HG02610 (cell line): ENCODE measurements around the gene PAIP2B.
"Not testable (repeated sequence)": the region's sequence is repeated elsewhere in the genome, so short reads cannot be mapped to it uniquely, and the experiment has no call there.

ENCODE experiments used
- ATAC-seq: cut with Tn5 transposase; IDR thresholded peaks from one replicate; pipeline ENCODE4 v1.9.1; 2021; ENCODE audit warnings: mild to moderate bottlenecking, moderate library complexity; ENCODE audit not compliant: unreplicated experiment

PAIP2B gene

GRCh38 chr2:71220743-71221142, 6.2 kb downstream of the PAIP2B start:
- ATAC-seq: no peak

GRCh38 chr2:71216501-71216900, 10.4 kb downstream of the PAIP2B start:
- no peak for ATAC-seq

DNA sequence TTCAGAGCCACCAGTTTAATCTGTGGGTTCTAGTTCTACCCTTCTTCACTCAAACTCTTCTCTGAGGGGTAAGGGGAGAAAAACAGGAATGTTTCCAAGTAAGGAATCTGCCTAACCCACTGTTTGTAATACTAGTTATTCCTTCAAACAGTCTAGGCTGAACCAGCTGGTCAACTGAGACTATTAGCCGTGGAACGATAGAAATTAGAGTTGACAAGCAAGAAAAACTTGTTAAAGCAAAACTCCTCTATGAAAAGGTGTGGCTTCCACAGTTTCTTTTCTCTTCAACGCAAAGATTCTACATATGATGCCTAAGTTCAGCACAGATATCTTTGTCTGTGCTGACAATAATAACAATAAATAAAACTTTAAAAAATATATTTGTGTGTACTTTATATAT, 11.5 kb downstream of the PAIP2B start:
- no peak for ATAC-seq

- no peak for ATAC-seq
Observed at GRCh38 chr2:71212336-71212735, 14.6 kb downstream of the PAIP2B start.

- no peak for ATAC-seq
Observed at GRCh38 chr2:71210292-71210691, 16.6 kb downstream of the PAIP2B start.

DNA sequence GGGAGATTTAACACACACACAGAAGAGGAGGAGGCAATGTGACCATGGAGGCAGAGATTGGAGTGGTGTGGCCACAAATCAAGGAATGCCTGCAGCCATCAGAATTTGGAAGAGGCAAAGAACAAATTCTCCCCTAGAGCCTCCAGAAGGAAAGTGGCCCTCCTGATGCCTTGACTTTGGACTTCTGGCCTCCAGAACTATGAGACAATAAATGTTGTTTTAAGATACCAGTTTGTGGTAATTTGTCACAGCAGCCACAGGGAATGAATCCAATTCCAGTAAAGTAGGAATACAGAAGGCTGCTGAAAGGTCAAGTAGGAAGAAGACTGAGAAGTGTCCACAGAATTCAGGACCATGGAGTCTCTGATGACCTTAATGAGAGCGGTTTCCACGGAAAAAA, 18.1 kb downstream of the PAIP2B start:
- ATAC-seq: no peak

- ATAC-seq: no peak
Observed at GRCh38 chr2:71207601-71208000, 19.3 kb downstream of the PAIP2B start.

DNA sequence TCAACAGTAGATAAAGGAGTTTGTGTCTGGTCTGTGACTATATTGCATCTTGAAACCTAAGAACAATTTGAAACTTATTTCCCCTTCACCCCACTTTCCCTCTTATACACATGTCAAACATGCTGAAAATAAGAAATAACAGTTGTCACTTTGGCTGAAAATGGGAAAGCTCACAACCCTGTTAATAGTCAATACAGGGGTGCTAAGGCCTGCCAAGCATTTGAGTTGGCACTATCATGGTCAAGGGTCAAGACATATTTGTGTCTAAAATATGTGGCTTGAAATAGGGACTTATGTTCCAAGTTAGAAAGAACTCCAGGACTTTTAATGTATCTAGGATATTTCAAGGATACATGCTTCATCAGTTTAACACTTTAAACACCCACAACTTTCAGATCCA, 20.6 kb downstream of the PAIP2B start:
- no peak for ATAC-seq

DNA sequence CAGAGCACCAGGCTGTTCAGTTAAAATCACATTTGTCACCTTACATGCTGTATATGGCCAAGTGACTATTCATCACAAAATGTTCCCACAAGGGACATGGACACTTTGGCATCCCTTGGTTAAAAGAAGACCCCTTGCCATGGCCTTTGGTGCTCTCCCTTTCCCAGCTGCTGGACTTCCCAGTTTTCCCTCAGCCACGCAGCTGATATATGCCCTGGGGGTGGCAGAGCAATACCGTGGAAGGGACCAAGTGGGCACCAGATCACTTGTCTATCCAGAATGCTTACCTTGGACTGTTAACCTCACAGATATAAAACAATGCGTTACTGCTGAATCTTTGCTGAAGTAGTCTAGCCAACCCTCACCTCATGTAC, 35.3 kb downstream of the PAIP2B start:
- no peak for ATAC-seq

GRCh38 chr2:71190656-71191569, 36.0 kb downstream of the PAIP2B start:
- no peak for ATAC-seq

DNA sequence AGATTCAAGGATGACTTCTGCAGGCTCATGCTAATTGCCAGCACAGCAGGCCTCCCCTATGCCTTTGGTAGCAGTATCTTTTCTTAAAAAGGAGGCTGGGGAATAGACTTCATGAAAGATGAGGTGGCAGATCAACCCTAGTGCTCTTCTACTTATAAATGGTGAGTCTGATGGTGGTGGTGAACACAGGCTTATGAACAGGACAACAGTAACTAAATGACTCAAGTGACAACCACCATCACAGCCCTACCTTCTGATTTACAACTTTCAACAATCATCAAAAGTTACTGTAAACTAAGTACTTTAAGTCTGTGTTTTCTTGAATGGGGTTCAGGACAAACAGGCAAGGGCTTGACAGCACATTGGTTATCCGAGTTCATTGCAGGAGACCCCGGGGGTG, 39.3 kb downstream of the PAIP2B start:
- ATAC-seq: no peak

DNA sequence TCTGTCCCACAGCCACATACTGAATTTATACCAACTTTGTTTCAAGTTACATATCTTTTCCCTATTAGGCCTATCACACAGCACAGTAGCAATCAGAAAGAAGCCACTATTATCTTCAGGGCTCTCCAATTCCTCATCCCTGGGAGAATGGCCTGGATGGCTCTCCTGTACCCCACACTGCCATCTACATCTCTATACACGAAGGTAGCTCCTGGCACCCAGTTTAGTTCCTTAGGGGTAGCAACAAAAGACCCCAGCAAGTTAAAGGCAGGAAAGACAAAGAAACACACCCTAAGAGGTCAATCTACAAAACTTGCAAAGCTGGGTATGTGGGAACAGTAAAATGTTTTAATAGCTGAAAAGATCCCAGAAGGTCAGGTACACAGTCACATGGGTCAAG, 39.9 kb downstream of the PAIP2B start:
- ATAC-seq: no peak

- ATAC-seq: not testable (repeated sequence)
Observed at GRCh38 chr2:71183306-71184115, 43.4 kb downstream of the PAIP2B start.

DNA sequence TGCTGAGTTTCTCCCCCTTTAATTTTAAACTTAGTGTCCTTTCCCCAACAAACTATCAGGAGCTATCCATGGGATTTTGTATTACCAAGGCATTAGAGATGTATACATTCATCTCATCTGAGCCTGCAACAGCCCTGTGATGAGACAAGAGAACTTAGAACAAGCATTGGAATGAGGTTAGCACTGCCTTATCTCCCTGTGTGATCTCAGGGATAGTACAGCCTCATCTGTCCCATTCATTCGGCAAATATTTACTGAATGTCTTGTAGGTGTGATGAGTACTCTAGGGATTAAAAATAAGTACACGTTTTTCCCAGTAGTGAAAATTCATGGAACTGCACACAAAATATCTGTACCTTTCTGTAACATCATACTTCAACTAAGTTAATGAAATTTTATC, 45.6 kb downstream of the PAIP2B start:
- ATAC-seq: no peak

GRCh38 chr2:71178836-71179235, 48.1 kb downstream of the PAIP2B start:
- not testable (repeated sequence) for ATAC-seq

- no peak for ATAC-seq
Observed at GRCh38 chr2:71174207-71174606, 52.7 kb downstream of the PAIP2B start.

GRCh38 chr2:71173096-71173495, 53.8 kb downstream of the PAIP2B start:
- ATAC-seq: no peak

GRCh38 chr2:71166812-71167211, 60.1 kb downstream of the PAIP2B start:
- no peak for ATAC-seq

DNA sequence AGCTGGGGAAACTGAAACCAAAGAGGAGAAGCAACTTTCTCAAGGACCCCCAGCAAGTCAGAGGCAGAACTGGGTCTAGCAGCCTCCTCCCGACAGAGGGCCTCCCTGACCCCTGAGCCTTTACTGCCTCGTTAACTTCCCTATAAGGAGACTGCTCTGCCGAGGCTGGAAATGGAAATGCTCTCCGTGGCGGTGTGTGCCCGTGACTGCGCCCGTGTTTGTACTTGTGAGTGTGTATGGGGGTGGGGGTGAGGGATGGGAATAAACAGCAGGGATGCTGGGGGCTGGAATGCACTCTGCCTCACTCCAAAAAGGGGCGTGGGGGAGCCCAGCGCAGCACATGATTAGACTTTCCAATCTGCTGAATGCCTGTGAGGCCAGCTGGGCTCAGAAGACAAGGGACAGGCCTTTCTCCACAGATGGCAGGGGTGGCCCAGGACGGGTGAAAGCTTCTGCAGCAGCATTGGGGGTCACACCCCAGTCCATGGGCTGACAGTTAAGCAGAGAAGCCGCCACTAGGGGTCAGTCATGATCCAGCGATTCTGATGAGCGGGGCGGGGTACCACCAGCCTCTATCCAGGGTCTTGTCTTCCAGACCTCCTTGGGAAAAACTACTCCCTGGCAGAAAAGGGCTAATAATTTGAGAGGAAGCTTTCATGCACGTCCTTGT, 69.6 kb downstream of the PAIP2B start:
- ATAC-seq: no peak

DNA sequence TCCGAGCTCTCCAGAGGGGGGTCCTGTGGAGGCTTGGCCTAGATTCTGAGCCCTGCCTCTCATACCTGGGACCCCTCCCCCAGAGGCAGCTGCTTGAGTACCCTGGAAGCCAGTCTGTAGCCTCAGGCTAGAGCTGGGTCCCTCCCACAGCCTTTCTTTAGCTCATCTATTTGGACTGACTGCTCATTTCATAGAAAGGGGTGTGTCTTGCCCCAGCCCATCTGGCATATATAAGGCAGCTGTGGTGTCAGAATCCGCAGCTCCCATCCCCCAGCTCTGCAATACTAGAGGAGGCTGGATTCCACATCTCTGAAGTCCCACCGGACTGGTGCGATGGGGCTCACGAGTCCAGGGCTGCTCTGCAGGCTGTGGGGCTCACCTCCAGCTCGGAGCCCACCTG, 70.3 kb downstream of the PAIP2B start:
- ATAC-seq: no peak

DNA sequence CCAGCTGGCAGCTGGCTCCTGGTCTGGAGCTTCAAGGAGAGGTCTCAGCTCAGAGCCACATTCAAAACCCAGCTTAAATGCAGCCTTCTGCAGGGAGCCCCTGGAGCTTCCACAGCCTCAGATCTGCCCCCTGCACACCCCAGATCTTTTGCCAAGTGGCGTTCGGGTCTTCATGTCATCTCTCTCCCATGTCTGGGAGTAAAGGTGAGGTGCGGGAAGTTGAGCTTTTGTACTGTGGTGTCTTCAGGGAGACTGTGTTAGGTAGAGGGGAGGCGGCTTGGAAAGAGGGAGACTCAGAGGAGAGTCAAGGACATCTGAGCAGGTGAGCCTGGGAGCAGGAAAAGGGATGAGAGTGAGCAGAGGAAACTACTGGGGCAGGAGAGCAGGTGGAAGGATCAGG, 71.1 kb downstream of the PAIP2B start:
- no peak for ATAC-seq

DNA sequence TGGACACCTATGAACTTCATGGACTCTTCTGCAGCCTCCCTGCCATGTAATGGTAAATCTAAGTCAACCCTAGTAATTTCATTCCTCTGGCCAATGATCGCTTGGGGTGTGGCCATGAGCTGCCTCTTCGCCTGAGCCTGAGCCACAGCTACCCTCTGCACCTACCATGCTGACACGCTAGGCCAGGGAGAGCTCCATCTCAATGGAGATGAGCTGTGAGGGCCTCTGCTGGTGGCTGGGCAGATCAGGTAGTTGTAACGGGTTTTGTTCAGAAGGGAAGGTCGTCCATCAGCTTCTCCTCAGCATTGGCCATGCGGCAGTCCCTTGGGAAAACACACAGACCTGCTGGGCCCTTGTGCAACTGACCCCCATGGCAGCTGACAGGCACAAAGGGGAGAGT, 72.1 kb downstream of the PAIP2B start:
- no peak for ATAC-seq
